Measurements from ENCODE around the gene PPP1R3G.

- TF ChIP-seq CTCF (IDR thresholded peaks at IDR 0.05) (no peak), POLR2A (IDR thresholded peaks at IDR 0.05) (no peak)
Measured at GRCh38 chr6:5133943-5134342, 48.8 kb downstream of the PPP1R3G start.

Measured in testis (tissue), 2 donors.